Measurements from ENCODE around the gene NIPSNAP3A.

- no peak for TF ChIP-seq CTCF (IDR thresholded peaks at IDR 0.05; ENCODE audit: low read depth, low read length)
- no peak for TF ChIP-seq MYC (IDR thresholded peaks at IDR 0.05; ENCODE audit: low read depth, low read length)
- TF ChIP-seq POLR2A (IDR thresholded peaks at IDR 0.05; ENCODE audit: extremely low read depth, insufficient read length) = no peak
These were observed 47.6 kb downstream of the NIPSNAP3A start for GRCh38 chr9:104795082-104795481.
